ENCODE measurements around the gene IER2. TPM values are rescaled to one million over a fixed set of nuclear protein-coding genes. Genes with fewer than 3 reads are reported as not detected.
"Not testable (repeated sequence)": the region's sequence is repeated elsewhere in the genome, so short reads cannot be mapped to it uniquely, and the experiment has no call there.

Gene IER2
- total RNA-seq, 1 experiment from 2014 or later: 164 TPM

- Histone ChIP-seq H3K9me3 (ENCODE audit: low read depth, low read length, poor library complexity, severe bottlenecking) (no peaks in the 10 kb centered on the region), H3K27ac (ENCODE audit: low read depth, low read length, poor library complexity, severe bottlenecking) (peak overlapping the region; percentile 100), H3K27me3 (replicated peaks; ENCODE audit: insufficient read depth, low read depth, low read length, poor library complexity) (no peaks in the 10 kb centered on the region), H3K4me3 (ENCODE audit: low read depth, low read length, poor library complexity, severe bottlenecking) (peak overlapping the region; percentile 44), H3K36me3 (ENCODE audit: insufficient read depth, low read length, poor library complexity, severe bottlenecking) (no peaks in the 10 kb centered on the region), H3K4me1 (ENCODE audit: insufficient read depth, low read length, poor library complexity, severe bottlenecking) (peaks cover 49% of the 10 kb centered on the region)
- intact Hi-C loops (cut with micrococcal nuclease; ENCODE audit: unreplicated experiment): loop anchor here (2.0 to 10.0 kb wide), 2 partner anchors 14 to 680 kb away; partner anchors contain the start of genes IER2 and STX10
- POLR2A ChIA-PET (ENCODE audit: low non-redundant PET): interaction anchor here (0.6 to 2.2 kb wide), 5 partner anchors 12 to 300 kb away, joined by 3 to 15 read pairs (median 10); no protein-coding TSS in a partner anchor
- CTCF ChIA-PET: interaction anchor here (0.6 to 1.8 kb wide), 3 partner anchors 9 to 199 kb away, joined by 5 to 8 read pairs (median 8); no protein-coding TSS in a partner anchor
- no TSS peak for BruUV-seq (replicated peaks)
- peak; percentile 100 for DNase-seq (ENCODE audit: low spot score)
- TF ChIP-seq EZH2 (IDR thresholded peaks at IDR 0.05; ENCODE audit: borderline replicate concordance, low read depth, low read length, poor library complexity, severe bottlenecking): no peak
- no peak for TF ChIP-seq CTCF (conservative IDR thresholded peaks at IDR 0.05; ENCODE audit: low read depth, low read length)
Observed at GRCh38 chr19:13164343-13165161, 14.3 kb downstream of the IER2 start.

DNA sequence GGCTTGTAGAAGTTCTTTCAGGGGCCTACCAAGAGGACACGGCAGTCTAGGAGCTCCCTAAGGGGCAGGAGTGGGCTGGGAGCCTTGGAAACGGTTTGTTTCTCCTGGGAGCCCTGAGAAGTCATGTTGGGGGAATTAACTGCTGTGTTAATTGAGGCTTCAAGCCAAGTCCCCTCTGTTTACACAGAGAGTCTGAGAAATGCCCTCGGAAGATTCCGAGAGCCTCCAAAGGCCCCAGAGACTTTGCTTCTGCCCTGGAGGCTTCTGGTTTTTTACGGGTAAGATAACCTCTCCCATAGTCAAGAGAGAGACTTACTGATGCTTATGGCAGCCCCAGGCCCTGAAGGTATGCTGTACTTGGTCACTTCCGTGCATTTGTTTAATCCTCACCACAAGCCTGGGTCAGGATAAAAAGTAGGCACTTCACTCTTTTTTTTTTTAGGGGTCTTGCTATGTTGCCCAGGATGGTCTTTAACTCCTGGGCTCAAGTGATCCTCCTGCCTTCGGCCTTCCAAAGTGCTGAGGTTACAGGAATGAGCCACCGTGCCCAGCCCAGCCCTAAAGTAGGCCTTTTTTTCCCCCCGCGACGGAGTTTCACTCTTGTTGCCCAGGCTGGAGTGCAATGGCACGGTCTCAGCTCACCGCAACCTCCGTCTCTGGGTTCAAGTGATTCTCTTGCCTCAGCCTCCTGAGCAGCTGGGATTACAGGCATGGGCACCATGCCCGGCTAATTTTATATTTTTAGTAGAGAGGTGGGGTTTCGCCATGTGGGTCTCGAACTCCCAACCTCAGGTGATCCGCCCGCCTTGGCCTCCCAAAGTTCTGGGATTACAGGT, 15.2 kb downstream of the IER2 start:
- Histone ChIP-seq H3K36me3 (ENCODE audit: insufficient read depth, low read length, poor library complexity, severe bottlenecking) (no peaks in the 10 kb centered on the region), H3K4me1 (ENCODE audit: insufficient read depth, low read length, poor library complexity, severe bottlenecking) (peaks cover 49% of the 10 kb centered on the region), H3K4me3 (ENCODE audit: low read depth, low read length, poor library complexity, severe bottlenecking) (no peak overlapping the region), H3K9me3 (ENCODE audit: low read depth, low read length, poor library complexity, severe bottlenecking) (no peaks in the 10 kb centered on the region), H3K27me3 (replicated peaks; ENCODE audit: insufficient read depth, low read depth, low read length, poor library complexity) (no peaks in the 10 kb centered on the region), H3K27ac (ENCODE audit: low read depth, low read length, poor library complexity, severe bottlenecking) (peak overlapping the region; percentile 100)
- TF ChIP-seq CTCF (conservative IDR thresholded peaks at IDR 0.05; ENCODE audit: low read depth, low read length): no peak
- no peak for TF ChIP-seq EZH2 (IDR thresholded peaks at IDR 0.05; ENCODE audit: borderline replicate concordance, low read depth, low read length, poor library complexity, severe bottlenecking)
- intact Hi-C loops (cut with micrococcal nuclease; ENCODE audit: unreplicated experiment): loop anchor here (2.0 to 10.0 kb wide), 2 partner anchors 15 to 679 kb away; partner anchors contain the start of genes IER2 and STX10
- peak; percentile 79 for DNase-seq (ENCODE audit: low spot score)
- TSS peak; percentile 43 for BruUV-seq (replicated peaks)
- POLR2A ChIA-PET (ENCODE audit: low non-redundant PET): interaction anchor here (0.6 to 2.2 kb wide), 2 partner anchors 13 to 301 kb away, joined by 10 to 13 read pairs; no protein-coding TSS in a partner anchor
- CTCF ChIA-PET: interaction anchor here (1.6 to 1.8 kb wide), 2 partner anchors 10 to 200 kb away, joined by 5 to 8 read pairs; no protein-coding TSS in a partner anchor

DNA sequence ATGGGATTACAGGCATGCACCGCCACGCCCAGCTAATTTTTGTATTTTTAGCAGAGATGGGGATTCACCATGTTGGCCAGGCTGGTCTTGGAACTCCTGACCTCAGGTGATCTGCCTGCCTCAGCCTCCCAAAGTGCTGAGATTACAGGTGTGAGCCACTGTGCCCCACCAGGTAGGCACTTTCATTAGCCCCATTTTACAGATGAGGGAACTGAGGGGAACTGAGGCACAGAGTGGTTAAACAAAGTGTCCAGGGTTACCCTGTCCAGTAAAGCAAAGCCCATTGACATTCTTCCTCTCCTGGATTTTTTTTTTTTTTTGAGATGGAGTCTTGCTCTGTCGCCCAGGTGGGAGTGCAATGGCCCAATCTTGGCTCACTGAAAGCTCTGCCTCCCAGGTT, 15.9 kb downstream of the IER2 start:
- H3K4me1 ChIP-seq (ENCODE audit: insufficient read depth, low read length, poor library complexity, severe bottlenecking): peaks cover 49% of the 10 kb centered on the region
- H3K27ac ChIP-seq (ENCODE audit: low read depth, low read length, poor library complexity, severe bottlenecking): peak overlapping the region; percentile 100
- CTCF ChIA-PET; H3K9me3 ChIP-seq (ENCODE audit: low read depth, low read length, poor library complexity, severe bottlenecking); BruUV-seq (replicated peaks); H3K27me3 ChIP-seq (replicated peaks; ENCODE audit: insufficient read depth, low read depth, low read length, poor library complexity); DNase-seq (ENCODE audit: low spot score); H3K36me3 ChIP-seq (ENCODE audit: insufficient read depth, low read length, poor library complexity, severe bottlenecking); H3K4me3 ChIP-seq (ENCODE audit: low read depth, low read length, poor library complexity, severe bottlenecking): not testable (repeated sequence)
- POLR2A ChIA-PET (ENCODE audit: low non-redundant PET): interaction anchor here (0.6 kb wide), 1 partner anchor 10 kb away, joined by 8 read pairs; no protein-coding TSS in a partner anchor
- intact Hi-C loops (cut with micrococcal nuclease; ENCODE audit: unreplicated experiment): loop anchor here (10.0 kb wide), 1 partner anchor 679 kb away; no protein-coding TSS in a partner anchor
